HCT116 (cell line): ENCODE results near the gene TFF3. TPM values are rescaled to one million over a fixed set of nuclear protein-coding genes. Genes with fewer than 3 reads are reported as not detected.

Experiments
- ATAC-seq: fragments of 200-7000 bp; cut with Tn5 transposase; 2 replicates; pipeline ENCODE4 v1.9.1; 2020; ENCODE audit warnings: mild to moderate bottlenecking, moderate library complexity
- BruUV-seq: library from RNA; stranded (reverse); fragments of 400-500 nt; replicated peaks from 2 replicates; lab custom pipeline; 2021; lab: Mats Ljungman, UMichigan
- CTCF ChIA-PET: fragments of 300-600 bp; sonication (Branson Sonifier 250); formaldehyde crosslinking; loops from one replicate; lab custom pipeline; 2021; ENCODE audit warnings: antibody characterized with exemption; lab: Charles Lee
- POLR2A ChIA-PET: fragments of 300-600, 350-600 bp; sonication (Branson Sonifier 250); formaldehyde crosslinking; loops from one replicate; lab custom pipeline; 2021; ENCODE audit warnings: antibody characterized with exemption; lab: Charles Lee
- RAD21 ChIA-PET, 2 experiments: fragments of 300-600 bp; sonication (Branson Sonifier 250); formaldehyde crosslinking; loops; one replicate each; lab custom pipeline; 2023; ENCODE audit warnings: low total read pairs in 2 of 2; ENCODE audit not compliant: uncharacterized antibody in 2 of 2, unreplicated experiment in 2 of 2, low non-redundant PET in 1 of 2; lab: Charles Lee
- DNase-seq: peaks from one replicate; pipeline ENCODE4 v3.0.0-alpha.2; 2010; ENCODE audit warnings: low read depth, low spot score
- H2AFZ ChIP-seq: fragments of 200-600 bp; shearing (Covaris generic), sonication (generic); 2 replicates; pipeline ENCODE4 v1.6.1; 2017; ENCODE audit warnings: low read depth, mixed run types, mixed read lengths, antibody characterized with exemption, low read length; ENCODE audit not compliant: poor library complexity, severe bottlenecking
- H3K27ac ChIP-seq: 2 replicates; pipeline ENCODE4 v1.5.1; 2012; ENCODE audit warnings: low read depth, low read length
- H3K27me3 ChIP-seq: fragments of 200-600 bp; sonication (generic); 2 replicates; pipeline ENCODE4 v1.6.1; 2016; ENCODE audit warnings: mixed run types, low read length, mixed read lengths; ENCODE audit not compliant: insufficient read depth
- H3K36me3 ChIP-seq, 2 experiments: fragments of 200-500 bp in 1 of 2; fragments of 200-600 bp in 1 of 2; sonication (Bioruptor generic) in 1 of 2; sonication (generic) in 1 of 2; 2 replicates each; pipeline versions ENCODE4 v1.5.1 to v1.6.1; 2014 to 2016; ENCODE audit warnings: low read length in 2 of 2, inconsistent platforms in 1 of 2, mixed read lengths in 1 of 2, mixed run types in 1 of 2; ENCODE audit not compliant: insufficient read depth in 2 of 2, control insufficient read depth in 1 of 2
- H3K4me1 ChIP-seq, 2 experiments: fragments of 200-600 bp in 1 of 2; sonication (generic) in 1 of 2; 2 replicates each; pipeline versions ENCODE4 v1.5.1 to v1.6.1; 2012 to 2017; ENCODE audit warnings: low read length in 2 of 2, inconsistent platforms in 1 of 2, mild to moderate bottlenecking in 1 of 2, mixed read lengths in 1 of 2, mixed run types in 1 of 2, moderate library complexity in 1 of 2; ENCODE audit not compliant: insufficient read depth in 2 of 2, control insufficient read depth in 1 of 2
- H3K4me2 ChIP-seq: fragments of 200-600 bp; sonication (generic); 2 replicates; pipeline ENCODE4 v1.6.1; 2017; ENCODE audit warnings: mixed run types, low read length, mixed read lengths
- H3K4me3 ChIP-seq, 2 experiments: fragments of 200-600 bp in 1 of 2; sonication (generic) in 1 of 2; replicated peaks in 1 of 2; 2 replicates each; pipeline ENCODE4 v1.5.1; 2011 to 2016; ENCODE audit warnings: low read length in 2 of 2, control low read depth in 1 of 2, low read depth in 1 of 2, mild to moderate bottlenecking in 1 of 2, mixed read lengths in 1 of 2, mixed run types in 1 of 2
- H3K79me2 ChIP-seq: fragments of 200-600 bp; sonication (generic); 2 replicates; pipeline ENCODE4 v1.6.1; 2017; ENCODE audit warnings: mild to moderate bottlenecking, mixed run types, low read length, moderate library complexity, mixed read lengths; ENCODE audit not compliant: insufficient read depth
- H3K9ac ChIP-seq: fragments of 200-600 bp; sonication (generic); 2 replicates; pipeline ENCODE4 v1.6.1; 2016; ENCODE audit warnings: low read length, mixed read lengths
- H3K9me2 ChIP-seq: fragments of 200-600 bp; sonication (generic), shearing (Covaris generic); 2 replicates; pipeline ENCODE4 v1.6.1; 2017; ENCODE audit warnings: mixed run types, mild to moderate bottlenecking, moderate library complexity; ENCODE audit not compliant: insufficient read depth
- H3K9me3 ChIP-seq, 2 experiments: fragments of 200-500 bp in 1 of 2; fragments of 200-600 bp in 1 of 2; sonication (Bioruptor generic) in 1 of 2; sonication (generic) in 1 of 2; 2 replicates each; pipeline ENCODE4 v1.6.1; 2014 to 2017; ENCODE audit warnings: low read length in 2 of 2, mixed read lengths in 2 of 2, inconsistent platforms in 1 of 2, low read depth in 1 of 2, mild to moderate bottlenecking in 1 of 2, mixed run types in 1 of 2, moderate library complexity in 1 of 2; ENCODE audit not compliant: control insufficient read depth in 1 of 2, insufficient read depth in 1 of 2
- H4K20me1 ChIP-seq: fragments of 200-600 bp; sonication (generic), shearing (Covaris generic); 2 replicates; pipeline ENCODE4 v1.6.1; 2017; ENCODE audit warnings: mixed run types, mild to moderate bottlenecking, moderate library complexity; ENCODE audit not compliant: insufficient read depth
- EGR1 ChIP-seq: IDR thresholded peaks from 2 replicates; pipeline ENCODE4 v1.6.1; 2012; ENCODE audit warnings: low read depth
- EZH2 ChIP-seq: fragments of 200-600 bp; sonication (generic); IDR thresholded peaks from 2 replicates; pipeline ENCODE4 v1.6.1; 2017; ENCODE audit warnings: antibody characterized with exemption, mixed run types
- EZH2phosphoT487 ChIP-seq: fragments of 200-600 bp; IDR thresholded peaks from 2 replicates; pipeline ENCODE4 v1.6.1; 2018; ENCODE audit warnings: antibody characterized with exemption, borderline replicate concordance
- JUND ChIP-seq: IDR thresholded peaks from 2 replicates; pipeline ENCODE4 v1.6.1; 2012
- MAX ChIP-seq: IDR thresholded peaks from 2 replicates; pipeline ENCODE4 v1.6.1; 2012
- POLR2A ChIP-seq: IDR thresholded peaks from 2 replicates; pipeline ENCODE4 v1.7.0; 2011; ENCODE audit warnings: borderline replicate concordance; ENCODE audit not compliant: insufficient read depth, insufficient read length; ENCODE audit errors: extremely low read depth
- POLR2AphosphoS5 ChIP-seq: IDR thresholded peaks from 2 replicates; pipeline ENCODE4 v1.6.1; 2011; ENCODE audit warnings: mild to moderate bottlenecking, low read depth, low read length, moderate library complexity
- RAD21 ChIP-seq: IDR thresholded peaks from 2 replicates; pipeline ENCODE4 v1.6.1; 2012; ENCODE audit warnings: low read depth, mild to moderate bottlenecking
- SIN3A ChIP-seq: IDR thresholded peaks from 2 replicates; pipeline ENCODE4 v1.6.1; 2012; ENCODE audit warnings: low read depth
- SP1 ChIP-seq: IDR thresholded peaks from 2 replicates; pipeline ENCODE4 v1.6.1; 2012; ENCODE audit warnings: low read depth
- YY1 ChIP-seq: IDR thresholded peaks from 2 replicates; pipeline ENCODE4 v1.6.1; 2011; ENCODE audit warnings: low read length, low read depth, moderate library complexity, mild to moderate bottlenecking; ENCODE audit not compliant: insufficient replicate concordance; ENCODE audit errors: extremely low read depth
- ZFX ChIP-seq: fragments of 450-650 bp; IDR thresholded peaks from 2 replicates; pipeline ENCODE4 v1.6.1; 2017
- intact Hi-C: fragments of 100-400 bp; cut with micrococcal nuclease; formaldehyde crosslinking; loops from 2 replicates; pipeline ENCODE4 v1.10.0; 2022
- total RNA-seq: library from RNA; stranded (reverse); gene quantifications from one replicate; pipeline ENCODE4 v1.2.1, GENCODE V29; 2021; ENCODE audit not compliant: unreplicated experiment
- TF ChIP-seq, protein P1 (sequence below): IDR thresholded peaks from 2 replicates; pipeline ENCODE4 v1.6.1; 2012; ENCODE audit warnings: low read depth
- TF ChIP-seq, protein P2 (sequence below): IDR thresholded peaks from 2 replicates; pipeline ENCODE4 v1.6.1; 2012
- TF ChIP-seq, protein P3 (sequence below), 3 experiments: fragments of 200-600 bp in 1 of 3; sonication (generic) in 1 of 3; IDR thresholded peaks in 2 of 3; conservative IDR thresholded peaks in 1 of 3; 2 replicates each; pipeline ENCODE4 v1.5.1; 2012 to 2017; ENCODE audit warnings: low read depth in 2 of 3, low read length in 2 of 3, antibody characterized with exemption in 1 of 3, borderline replicate concordance in 1 of 3, control low read depth in 1 of 3, mild to moderate bottlenecking in 1 of 3, mixed read lengths in 1 of 3, mixed run types in 1 of 3, moderate library complexity in 1 of 3; ENCODE audit not compliant: insufficient read depth in 1 of 3

The TFF3 gene
- total RNA-seq, 1 experiment from 2014 or later, result 0.22 TPM

DNA sequence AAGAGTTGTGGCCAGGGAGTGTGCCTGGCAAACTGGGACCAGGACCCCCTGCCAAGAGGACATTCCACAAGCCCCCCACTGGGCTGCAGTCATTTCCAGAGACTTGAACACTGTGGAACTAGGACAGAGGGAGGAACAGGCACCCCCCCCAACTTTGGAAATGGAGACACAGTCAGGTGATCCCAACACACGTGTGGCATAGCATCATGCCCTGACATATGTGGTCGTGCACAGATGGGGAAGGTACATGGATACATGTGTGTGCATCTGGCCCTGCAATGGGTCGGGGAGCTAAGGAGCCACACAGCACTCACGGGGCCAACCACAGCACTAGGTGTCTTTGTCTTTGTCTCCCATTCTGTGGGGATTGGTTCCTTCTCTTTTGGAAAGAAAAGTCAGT, 6.6 kb upstream of the TFF3 start:
- H3K27ac ChIP-seq, result no peak overlapping the region
- ATAC-seq (no peak), DNase-seq (no peak)
- H3K4me2 ChIP-seq, result no peak overlapping the region
- no peak overlapping the region for H3K4me3 ChIP-seq
- ChIA-PET POLR2A (no interaction called here), CTCF (no interaction called here), RAD21 (no interaction called here)
- no peaks in the 10 kb centered on the region for H3K4me1 ChIP-seq
- no peak for TF ChIP-seq MAX
- TF ChIP-seq POLR2AphosphoS5, result no peak
- no peak for TF ChIP-seq POLR2A
- no peak for TF ChIP-seq SIN3A
- TF ChIP-seq RAD21, result no peak
- TF ChIP-seq, protein P1, sequence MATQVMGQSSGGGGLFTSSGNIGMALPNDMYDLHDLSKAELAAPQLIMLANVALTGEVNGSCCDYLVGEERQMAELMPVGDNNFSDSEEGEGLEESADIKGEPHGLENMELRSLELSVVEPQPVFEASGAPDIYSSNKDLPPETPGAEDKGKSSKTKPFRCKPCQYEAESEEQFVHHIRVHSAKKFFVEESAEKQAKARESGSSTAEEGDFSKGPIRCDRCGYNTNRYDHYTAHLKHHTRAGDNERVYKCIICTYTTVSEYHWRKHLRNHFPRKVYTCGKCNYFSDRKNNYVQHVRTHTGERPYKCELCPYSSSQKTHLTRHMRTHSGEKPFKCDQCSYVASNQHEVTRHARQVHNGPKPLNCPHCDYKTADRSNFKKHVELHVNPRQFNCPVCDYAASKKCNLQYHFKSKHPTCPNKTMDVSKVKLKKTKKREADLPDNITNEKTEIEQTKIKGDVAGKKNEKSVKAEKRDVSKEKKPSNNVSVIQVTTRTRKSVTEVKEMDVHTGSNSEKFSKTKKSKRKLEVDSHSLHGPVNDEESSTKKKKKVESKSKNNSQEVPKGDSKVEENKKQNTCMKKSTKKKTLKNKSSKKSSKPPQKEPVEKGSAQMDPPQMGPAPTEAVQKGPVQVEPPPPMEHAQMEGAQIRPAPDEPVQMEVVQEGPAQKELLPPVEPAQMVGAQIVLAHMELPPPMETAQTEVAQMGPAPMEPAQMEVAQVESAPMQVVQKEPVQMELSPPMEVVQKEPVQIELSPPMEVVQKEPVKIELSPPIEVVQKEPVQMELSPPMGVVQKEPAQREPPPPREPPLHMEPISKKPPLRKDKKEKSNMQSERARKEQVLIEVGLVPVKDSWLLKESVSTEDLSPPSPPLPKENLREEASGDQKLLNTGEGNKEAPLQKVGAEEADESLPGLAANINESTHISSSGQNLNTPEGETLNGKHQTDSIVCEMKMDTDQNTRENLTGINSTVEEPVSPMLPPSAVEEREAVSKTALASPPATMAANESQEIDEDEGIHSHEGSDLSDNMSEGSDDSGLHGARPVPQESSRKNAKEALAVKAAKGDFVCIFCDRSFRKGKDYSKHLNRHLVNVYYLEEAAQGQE, result no peak
- TF ChIP-seq JUND, result no peak
- TF ChIP-seq SP1, result no peak
- TF ChIP-seq EZH2, result no peak
- TF ChIP-seq EZH2phosphoT487, result no peak
- no peak for TF ChIP-seq YY1
- no peak for TF ChIP-seq EGR1
- TF ChIP-seq ZFX, result no peak
- TF ChIP-seq, protein P2, sequence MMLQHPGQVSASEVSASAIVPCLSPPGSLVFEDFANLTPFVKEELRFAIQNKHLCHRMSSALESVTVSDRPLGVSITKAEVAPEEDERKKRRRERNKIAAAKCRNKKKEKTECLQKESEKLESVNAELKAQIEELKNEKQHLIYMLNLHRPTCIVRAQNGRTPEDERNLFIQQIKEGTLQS, result no peak
- TF ChIP-seq, protein P3, sequence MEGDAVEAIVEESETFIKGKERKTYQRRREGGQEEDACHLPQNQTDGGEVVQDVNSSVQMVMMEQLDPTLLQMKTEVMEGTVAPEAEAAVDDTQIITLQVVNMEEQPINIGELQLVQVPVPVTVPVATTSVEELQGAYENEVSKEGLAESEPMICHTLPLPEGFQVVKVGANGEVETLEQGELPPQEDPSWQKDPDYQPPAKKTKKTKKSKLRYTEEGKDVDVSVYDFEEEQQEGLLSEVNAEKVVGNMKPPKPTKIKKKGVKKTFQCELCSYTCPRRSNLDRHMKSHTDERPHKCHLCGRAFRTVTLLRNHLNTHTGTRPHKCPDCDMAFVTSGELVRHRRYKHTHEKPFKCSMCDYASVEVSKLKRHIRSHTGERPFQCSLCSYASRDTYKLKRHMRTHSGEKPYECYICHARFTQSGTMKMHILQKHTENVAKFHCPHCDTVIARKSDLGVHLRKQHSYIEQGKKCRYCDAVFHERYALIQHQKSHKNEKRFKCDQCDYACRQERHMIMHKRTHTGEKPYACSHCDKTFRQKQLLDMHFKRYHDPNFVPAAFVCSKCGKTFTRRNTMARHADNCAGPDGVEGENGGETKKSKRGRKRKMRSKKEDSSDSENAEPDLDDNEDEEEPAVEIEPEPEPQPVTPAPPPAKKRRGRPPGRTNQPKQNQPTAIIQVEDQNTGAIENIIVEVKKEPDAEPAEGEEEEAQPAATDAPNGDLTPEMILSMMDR (IDR thresholded peaks at IDR 0.05 in 2 of 3, conservative IDR thresholded peaks at IDR 0.05 in 1 of 3; ENCODE audit: borderline replicate concordance in 1 of 3, insufficient read depth in 1 of 3, low read depth in 2 of 3, low read length in 2 of 3), result no peak
- H3K9ac ChIP-seq, result no peak overlapping the region
- no peaks in the 10 kb centered on the region for H3K9me2 ChIP-seq
- H4K20me1 ChIP-seq, result no peaks in the 10 kb centered on the region
- H3K79me2 ChIP-seq, result no peaks in the 10 kb centered on the region
- H3K9me3 ChIP-seq, result no peaks in the 10 kb centered on the region
- intact Hi-C loops, result no loop called here
- no peaks in the 10 kb centered on the region for H3K36me3 ChIP-seq
- H2AFZ ChIP-seq, result no peak overlapping the region
- BruUV-seq, result no TSS peak
- peaks cover 9% of the 10 kb centered on the region; the same call in 1 of the 2 replicates for H3K27me3 ChIP-seq
